Right ventricle myocardium superior (tissue), 1 donor: ENCODE data around the gene TBC1D1. TPM values are rescaled to one million over a fixed set of nuclear protein-coding genes. Genes with fewer than 3 reads are reported as not detected.
A peak's percentile ranks its signal among the peaks of the same experiment; 100 is the strongest.

Experiments used
- ATAC-seq: fragments of 200-7000 bp; cut with Tn5 transposase; one replicate; pipeline ENCODE4 v1.9.1; 2020; ENCODE audit warnings: mild to moderate bottlenecking; ENCODE audit not compliant: poor library complexity
- DNase-seq: peaks from one replicate; pipeline ENCODE4 v3.0.0-alpha.2; 2020
- intact Hi-C: fragments of 100-400 bp; cut with DNase I; formaldehyde crosslinking; loops from one replicate; pipeline ENCODE4 v1.11.2; 2022
- total RNA-seq: library from RNA; stranded (reverse); fragmentation: NEBNext Ultra II Directional; extraction: Animal tissue kit (Norgen Biotek cat#: 25700); gene quantifications from one replicate; pipeline ENCODE4 v1.2.1, GENCODE V29; 2021
- donor health status: DM: no; HTN: yes; CAD: no; lungs with severe emphysema.

TBC1D1 gene
- total RNA-seq, 1 donor from 2014 or later = 125 TPM

DNA sequence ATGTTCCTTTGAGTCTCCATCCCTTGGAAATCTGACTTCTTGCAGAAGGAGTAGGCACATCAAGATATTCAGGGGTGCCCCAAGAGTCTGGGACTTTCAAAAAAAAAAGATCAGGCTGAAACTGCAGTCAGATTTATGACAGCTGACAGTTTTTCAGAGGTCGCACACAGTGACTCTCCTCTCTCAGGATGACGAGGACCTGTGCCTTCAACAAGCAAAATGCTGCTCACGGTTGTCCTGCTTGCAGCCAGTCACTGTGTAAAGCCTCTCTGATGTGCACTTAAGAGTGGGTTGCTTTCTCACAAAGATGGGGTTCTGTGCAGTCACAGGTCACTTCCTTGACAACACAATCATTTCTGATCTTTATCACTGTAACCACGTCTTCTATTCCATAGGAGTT, 247.5 kb downstream of the TBC1D1 start:
- intact Hi-C loops = no loop called here
- DNase-seq (no peak), ATAC-seq (no peak)

DNA sequence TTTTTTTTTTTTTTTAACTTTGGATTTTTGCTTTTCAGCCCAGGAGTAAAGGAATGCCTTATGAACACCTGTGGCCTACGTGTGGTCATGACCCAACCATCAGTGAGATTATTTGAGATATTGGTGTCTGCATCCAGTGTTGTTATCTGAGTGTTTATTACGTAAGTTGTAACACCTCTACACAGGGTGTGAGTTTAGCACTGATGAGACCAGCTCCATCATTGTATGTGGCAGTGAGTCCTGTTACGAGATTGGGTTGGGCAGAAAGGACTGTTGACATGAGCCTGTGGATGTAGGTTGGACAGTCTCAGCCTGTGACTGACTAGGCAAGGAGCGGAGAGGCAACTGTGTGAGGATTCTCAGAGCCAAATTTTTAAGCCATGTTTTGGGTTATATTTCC, 248.3 kb downstream of the TBC1D1 start:
- intact Hi-C loops = no loop called here
- ATAC-seq (no peak), DNase-seq (no peak)

DNA sequence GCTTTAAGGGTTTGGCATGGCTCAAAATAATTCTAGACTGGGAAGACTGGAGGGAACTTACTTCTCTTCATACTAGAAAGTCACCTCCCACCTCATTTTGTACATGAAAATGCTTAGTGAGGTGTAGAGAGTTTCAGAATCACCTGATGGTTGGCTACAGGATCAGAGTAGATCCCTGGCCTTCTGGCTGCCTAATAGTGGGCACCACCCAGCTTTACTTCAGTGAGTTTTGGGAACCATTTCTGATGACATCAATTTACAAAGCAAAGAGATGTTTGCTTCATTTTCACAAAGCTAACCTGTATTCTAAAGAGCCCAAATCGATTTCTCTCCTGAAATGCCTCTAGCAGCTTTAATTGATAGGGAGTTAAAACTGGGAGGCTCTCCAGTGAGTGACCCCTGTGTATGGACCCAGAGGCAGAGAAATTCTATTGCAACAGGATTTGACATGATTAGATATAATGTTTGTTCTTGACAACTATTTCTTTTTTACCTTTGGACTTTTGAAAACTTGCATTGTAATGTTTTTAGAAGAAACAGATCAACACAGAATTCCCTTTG, 249.8 kb downstream of the TBC1D1 start:
- ATAC-seq = no peak
- no peak for DNase-seq
- intact Hi-C loops = no loop called here

DNA sequence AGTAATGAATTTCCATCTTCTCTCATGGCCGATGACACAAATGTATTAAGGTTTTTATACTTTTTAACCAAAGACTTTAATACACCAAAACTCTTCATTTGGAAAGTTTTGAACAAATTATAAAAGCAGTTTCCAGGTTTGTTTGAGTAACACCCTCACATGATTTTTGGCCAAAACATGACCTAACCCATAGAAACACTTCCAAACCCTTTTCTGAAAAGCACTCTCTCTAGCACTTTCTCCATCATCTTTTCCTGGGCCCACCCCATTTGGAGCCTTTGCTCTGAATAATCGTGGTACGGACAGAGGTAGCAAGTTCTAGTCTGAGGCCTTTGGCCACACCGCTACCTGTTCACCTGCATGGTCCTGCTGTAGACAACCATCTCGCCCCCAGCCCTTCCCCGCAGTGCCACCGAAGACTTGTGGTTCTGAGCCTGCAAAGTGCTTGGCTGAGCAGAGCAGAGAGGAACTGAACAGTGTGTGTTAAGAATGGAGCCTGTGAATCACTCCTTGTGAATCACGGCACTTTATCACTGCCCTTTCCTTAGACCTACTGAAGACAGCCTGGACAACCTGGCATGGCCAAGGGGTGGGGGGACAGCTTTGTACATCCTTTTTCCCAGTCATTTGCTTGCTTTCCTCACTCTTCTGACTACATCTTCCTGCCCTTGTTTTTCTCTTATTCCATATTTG, 251.1 kb downstream of the TBC1D1 start:
- intact Hi-C loops = no loop called here
- DNase-seq = no peak
- ATAC-seq = no peak

DNA sequence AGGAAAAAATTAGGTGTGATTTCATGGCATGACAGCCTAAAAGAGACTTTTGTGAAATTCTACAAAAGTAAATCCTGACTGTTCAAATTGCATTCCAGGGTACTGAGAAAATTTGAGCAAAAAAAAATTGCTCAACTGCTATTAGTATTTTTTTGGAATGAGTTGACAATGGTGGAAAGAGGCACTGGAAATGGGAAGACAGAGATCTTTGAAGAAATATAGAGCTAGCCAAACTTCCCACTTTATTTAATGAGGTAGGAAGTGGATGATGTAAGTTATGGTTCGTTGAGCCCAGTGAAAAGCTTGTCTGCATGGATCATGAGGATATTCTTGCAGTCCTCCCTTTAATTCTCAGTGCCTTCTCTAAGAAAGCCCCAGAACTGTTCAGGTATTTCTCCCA, 253.1 kb downstream of the TBC1D1 start:
- peak; percentile 18 for ATAC-seq
- intact Hi-C loops = no loop called here
- DNase-seq = no peak

DNA sequence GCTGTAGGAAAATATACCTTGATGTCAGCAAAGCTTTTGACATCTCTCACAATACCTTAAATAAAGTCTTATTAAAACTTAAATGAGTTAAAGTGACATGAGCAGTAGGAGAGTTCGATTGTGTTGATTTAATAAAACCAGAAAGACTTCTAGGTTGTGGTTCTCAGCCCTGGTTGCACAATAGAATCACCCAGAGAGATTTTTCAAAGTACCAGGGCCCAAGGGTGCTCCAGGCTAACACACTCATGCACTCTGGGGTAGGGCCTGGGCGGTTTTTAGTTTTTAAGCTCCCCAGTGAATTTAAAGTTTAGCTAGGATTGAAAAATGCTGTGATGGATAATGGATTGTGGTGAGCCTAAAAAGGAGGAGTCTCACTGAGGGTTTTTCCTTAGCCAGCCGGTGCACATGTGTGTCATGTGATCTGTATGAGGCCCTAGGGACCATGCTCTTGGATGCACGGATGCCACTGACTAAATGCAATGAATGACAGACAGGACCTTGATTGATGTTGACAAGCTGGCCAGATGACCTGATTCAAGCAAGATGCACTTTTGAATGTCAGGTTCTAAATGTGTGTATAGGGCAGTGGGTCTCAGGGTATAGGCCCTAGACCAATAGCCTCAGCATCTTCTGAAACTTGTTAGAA, 254.3 kb downstream of the TBC1D1 start:
- intact Hi-C loops = no loop called here
- ATAC-seq (peak; percentile 25), DNase-seq (no peak)

DNA sequence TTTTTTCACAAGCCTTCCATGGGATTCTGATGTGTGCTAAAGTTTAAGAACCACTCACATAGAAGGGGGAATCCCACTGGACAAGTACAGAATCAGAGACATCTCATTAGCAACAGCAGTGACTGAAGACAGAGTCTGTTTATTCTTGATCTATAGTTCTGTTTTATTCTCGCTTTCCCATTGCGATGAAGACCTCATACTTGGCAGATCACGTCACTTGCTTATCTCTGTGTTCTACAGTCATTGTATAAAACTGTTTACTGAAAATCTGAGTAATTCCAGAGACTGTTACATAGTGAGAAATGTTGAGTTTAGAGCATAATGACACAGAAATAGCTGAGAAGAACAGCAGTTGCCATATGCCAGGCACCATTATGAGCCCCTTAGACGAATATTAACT, 254.9 kb downstream of the TBC1D1 start:
- intact Hi-C loops = no loop called here

DNA sequence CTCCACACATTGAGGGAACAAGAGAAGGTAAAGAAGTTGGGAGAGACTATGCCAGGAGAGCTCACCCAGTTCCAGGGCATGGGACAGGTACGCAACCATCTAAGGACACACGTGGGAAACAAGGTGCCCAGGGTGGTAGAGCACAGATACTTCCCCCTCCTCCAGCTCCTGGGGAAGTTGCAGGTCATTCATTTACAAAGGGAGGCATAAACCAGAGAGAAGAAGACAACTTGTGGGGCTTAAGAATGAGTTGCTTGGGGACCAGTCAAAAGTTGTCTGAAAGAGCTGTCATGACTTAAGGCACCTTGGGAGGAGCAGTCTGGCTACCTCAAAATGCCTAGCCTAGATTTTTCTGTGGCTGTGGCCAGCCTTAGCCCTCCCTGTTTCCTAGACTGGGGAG, 255.5 kb downstream of the TBC1D1 start:
- DNase-seq (no peak), ATAC-seq (no peak)
- intact Hi-C loops = no loop called here

More for the DNA sequence above, 254.9 kb downstream of the TBC1D1 start:
- no peak for DNase-seq
- ATAC-seq = peak; percentile 13

DNA sequence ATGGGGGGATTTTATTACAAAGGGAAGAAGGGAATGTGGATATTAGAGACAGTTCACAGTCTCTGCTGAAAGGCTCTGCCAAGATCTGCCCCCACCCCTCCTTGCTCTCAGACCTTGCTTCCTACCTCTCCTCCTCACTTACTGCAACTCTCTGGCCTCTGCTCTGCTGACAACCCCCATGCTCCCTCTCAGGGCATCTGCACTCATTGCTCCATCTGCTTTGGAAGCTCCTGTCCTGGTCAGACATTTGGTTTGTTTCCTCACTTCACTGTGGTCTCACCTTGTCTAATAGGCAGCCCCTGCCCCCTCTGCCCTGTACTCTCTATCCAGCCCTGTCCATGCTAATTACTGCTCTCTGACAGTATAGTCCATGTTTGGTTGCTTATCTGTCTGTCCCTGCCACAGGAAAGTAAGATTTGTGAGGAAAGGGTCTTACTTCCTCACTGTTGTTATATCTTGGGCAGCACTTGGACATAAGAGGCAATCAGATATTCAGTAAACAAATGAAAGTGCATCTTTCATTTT, 258.6 kb downstream of the TBC1D1 start:
- DNase-seq (no peak), ATAC-seq (no peak)
- intact Hi-C loops = no loop called here

DNA sequence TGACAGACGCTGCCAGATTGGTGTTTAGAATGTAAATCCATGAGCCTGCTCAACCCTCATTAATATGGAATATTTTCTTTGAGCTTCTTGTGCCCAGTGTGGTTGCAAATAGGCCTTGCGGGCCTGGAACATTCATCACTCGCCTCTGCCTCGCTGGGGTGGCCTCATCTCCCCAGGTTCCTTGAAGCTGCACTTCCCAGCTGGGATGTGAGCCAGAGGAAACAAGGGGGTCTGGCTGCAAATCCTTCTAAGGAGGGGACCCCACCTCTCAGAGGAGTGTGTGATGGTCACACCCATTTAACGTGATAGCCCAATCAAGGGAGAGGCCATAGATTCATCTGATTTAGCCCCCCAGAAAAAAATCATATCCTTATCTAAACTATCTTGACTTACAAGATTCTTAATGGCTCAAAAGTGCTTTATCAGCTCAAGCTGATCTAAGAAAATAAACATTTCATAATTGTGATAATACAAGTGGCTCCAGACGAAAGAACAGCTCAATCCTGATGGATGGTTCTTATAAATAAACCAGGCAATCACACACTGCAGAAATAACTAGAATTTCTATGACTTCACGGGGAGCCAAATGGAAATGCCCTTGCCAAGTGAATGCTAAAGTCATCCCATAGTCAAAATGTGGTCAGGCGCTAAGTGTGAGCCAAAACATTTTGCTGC, 259.2 kb downstream of the TBC1D1 start:
- peak; percentile 31 for ATAC-seq
- intact Hi-C loops = no loop called here
- no peak for DNase-seq

DNA sequence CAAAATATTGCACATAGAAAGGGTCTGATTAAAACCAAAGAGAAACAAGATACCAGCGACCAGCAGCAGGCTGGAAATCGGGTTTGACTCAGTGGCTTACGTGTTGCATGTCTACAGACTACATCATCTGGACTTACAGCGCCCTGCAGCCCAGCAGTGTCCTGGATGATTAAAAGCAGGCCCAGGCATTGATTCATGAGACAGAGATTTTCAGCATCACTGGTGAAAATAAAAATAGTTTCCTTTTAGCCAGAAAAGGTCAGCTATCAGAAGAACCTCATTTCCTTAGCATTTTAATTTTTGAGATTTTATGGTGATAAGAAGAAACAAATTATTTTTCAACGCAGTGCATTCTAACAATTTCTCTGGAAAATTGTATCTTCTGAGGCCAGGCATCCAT, 259.9 kb downstream of the TBC1D1 start:
- DNase-seq = no peak
- intact Hi-C loops = no loop called here

DNA sequence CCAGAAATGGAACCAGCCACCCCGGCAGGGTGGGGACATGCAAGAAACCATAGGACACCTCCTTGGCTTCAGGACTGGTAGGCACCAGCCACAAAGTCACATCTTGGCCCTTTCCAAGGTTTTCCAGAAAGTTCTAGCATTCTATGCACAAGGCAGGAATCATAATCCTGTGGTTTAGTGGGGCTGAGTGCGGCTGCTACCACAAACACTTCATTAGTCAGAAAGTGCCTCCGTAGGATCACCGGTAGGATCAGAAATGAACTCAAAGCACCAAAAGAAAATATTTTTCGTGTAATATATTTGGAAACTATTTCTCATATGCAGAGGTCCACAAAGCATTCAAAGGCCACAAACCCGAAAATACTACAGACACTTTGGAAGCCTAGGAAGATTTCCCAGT, 261.0 kb downstream of the TBC1D1 start:
- intact Hi-C loops = no loop called here
- ATAC-seq (no peak), DNase-seq (no peak)

More for the DNA sequence above, 259.9 kb downstream of the TBC1D1 start:
- ATAC-seq = no peak

DNA sequence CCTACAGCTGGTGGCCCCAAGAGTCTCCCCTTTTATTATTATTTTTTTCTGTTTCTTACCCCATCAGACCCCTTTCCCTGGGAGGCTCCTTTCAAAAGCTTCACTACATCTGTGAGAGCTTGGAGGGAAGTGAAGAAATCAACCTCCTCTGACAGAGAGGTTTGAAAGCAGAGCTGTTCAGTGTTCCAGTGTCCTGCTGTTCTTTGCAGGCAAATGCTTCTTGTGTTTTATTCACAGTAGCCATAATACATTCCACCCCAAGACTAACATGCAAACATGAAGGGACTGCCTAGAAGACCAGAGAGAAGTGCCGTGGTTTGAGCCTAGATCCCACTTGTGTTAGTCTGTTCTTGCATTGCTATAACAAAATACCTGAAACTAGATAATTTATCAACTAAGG, 261.4 kb downstream of the TBC1D1 start:
- intact Hi-C loops = no loop called here
- no peak for DNase-seq
- ATAC-seq = no peak

DNA sequence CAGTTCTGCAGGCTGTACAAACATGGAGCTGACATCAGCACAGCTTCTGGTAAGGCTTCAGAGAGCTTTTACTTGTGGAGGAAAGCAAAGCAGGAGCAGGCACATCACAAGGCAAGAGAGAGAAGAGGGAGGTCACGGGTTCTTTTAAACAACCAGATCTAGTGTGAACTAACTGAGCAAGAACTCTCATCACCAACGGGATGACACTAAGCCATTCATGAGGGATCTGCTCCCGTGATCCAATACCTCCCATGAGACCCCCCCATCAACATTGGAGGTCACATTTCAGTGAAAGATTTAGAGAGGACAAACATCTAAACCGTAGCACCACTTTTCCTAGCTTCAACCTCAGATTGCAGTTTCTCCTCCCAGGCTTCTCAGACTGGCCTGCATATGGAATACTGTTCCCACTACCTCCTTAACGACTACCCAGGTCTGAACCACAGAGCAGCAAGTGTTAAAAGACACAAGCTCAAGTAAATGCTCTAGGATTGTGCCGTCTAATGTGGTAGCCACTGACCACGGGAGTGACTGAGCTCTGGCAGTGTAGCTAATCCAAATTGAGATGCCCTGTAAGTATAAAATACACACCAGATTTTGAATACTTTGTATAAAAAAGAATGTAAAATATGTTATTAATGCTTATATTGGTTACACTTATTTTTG, 262.0 kb downstream of the TBC1D1 start:
- DNase-seq (no peak), ATAC-seq (no peak)
- intact Hi-C loops = no loop called here

DNA sequence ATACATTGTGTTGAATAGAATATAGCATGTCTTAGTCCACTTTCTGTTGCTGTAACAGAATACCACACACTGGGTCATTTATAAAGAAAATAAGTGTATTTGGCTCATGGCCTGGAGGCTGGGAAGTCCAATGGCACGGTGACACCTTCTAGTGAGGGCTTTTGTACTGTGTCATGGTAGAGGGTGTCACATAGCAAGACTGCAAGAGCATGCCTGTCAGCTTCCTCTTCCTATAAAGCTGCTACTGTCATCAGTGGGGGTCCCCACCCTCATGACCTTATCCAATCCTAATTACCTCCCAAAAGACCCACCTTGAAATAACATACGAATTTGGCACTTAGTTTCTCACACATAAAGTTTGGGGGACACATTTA, 262.5 kb downstream of the TBC1D1 start:
- no peak for DNase-seq
- ATAC-seq = no peak
- intact Hi-C loops = no loop called here

DNA sequence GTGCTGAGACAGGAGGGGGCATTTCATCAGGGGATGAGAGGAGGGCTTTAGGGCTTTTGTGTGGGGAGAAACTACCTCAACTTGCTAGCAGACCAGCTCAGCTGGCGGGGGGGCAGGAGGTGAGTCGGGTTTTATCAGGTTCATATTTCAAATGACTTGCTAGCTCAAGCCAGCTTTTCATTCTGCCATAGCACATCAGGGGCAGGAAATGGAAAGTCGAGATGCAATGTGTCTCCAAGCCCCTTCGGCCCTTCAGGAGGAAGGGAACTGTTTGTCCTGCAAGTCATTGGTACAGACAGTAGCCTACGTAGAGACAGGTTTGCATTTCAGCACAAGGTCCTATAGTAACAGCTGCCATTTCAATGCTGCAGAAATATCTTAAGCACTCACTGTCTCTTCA, 263.4 kb downstream of the TBC1D1 start:
- ATAC-seq = no peak
- intact Hi-C loops = no loop called here
- DNase-seq = no peak

DNA sequence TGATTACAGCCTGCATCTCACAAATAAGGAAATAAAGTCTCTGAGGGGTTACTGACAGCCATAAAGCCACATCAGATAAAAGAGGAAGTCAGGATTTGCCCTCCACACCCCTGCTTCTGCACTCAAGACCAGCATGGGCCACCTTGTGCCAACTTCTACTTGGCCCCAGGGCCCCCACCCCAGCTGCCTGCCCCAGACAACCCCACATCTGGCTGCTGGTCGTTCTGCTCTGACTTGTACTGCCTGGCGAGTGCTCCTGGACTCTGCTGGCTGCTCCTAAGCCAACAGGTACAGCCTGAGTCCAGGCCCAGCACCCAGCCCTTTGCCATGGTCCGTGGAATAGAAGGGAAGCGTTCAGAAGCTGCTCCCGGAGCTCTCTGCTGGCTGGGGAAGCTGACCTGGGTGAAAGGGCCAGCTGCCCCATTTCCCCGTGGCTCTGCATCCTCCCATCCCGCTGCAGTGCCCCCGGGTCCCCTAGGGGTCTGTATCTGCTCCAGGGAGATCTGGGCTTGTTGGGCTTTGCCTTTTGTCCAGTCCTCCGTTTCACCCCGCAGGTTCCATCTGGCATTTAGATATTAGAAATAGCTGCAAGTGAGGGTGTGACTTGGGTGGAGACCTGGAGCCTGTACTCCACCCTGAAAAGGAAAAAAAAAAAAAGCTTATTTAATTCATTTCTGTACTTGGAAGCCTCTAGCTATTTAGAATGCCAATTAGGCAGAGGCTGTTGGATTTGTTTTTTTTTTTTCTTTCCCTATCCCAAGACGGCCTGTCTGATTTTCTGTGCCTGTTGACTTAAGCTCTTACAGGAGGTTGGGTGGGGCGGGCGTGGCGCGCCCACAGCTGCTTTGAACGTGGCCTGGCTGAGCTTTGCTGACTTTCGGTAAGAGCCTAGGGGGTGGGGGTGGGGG, 264.1 kb downstream of the TBC1D1 start:
- intact Hi-C loops = no loop called here
- DNase-seq (peak; percentile 77), ATAC-seq (peak; percentile 72)

DNA sequence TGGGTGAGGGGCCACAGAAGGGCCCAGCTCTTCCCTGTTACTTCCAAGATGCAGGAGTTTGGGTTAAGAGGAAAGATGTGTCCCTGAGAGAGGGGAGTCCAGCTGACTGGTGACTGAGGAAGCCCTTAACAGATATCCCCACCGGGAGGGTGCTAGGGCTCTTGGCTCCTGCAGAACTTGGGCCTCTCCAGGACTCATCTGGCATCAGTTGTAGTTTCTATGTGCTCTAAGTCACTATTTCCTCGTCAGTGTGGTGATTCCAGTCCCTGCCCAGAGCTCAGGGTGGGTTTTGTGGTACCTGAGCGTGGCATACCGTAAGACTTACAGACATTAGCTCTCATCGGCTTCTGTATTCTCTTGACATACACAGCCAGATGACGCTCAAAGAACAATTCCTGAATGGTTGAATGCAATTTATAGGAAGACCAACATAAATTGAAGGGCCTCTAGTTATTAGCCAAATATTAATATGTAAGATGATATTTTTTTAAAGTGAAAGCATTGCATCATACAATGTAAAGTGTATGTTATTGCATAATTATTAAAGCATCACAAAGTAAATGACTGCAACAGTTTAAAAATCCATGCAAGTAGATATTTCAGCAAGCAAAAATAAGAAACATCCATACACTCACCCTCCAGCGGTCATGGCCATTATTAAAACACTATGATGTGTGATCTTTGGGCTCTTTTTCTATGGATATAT, 264.9 kb downstream of the TBC1D1 start:
- no peak for ATAC-seq
- intact Hi-C loops = no loop called here
- no peak for DNase-seq
